K562 treated with DMSO at 1 percent for 24 hours (cell line): Measurements from ENCODE around the gene LCN10. TPM values are rescaled to one million over a fixed set of nuclear protein-coding genes. Genes with fewer than 3 reads are reported as not detected.

Source experiments
- total RNA-seq: library from RNA; unstranded; fragments of 300-600 nt; gene quantifications from 2 replicates; pipeline ENCODE4 v1.2.3, GENCODE V29; 2022; ENCODE audit warnings: low read depth; ENCODE audit not compliant: insufficient read depth

The LCN10 gene
- total RNA-seq, result 0.50 TPM in 1 of 2 replicates, not detected in the other

DNA sequence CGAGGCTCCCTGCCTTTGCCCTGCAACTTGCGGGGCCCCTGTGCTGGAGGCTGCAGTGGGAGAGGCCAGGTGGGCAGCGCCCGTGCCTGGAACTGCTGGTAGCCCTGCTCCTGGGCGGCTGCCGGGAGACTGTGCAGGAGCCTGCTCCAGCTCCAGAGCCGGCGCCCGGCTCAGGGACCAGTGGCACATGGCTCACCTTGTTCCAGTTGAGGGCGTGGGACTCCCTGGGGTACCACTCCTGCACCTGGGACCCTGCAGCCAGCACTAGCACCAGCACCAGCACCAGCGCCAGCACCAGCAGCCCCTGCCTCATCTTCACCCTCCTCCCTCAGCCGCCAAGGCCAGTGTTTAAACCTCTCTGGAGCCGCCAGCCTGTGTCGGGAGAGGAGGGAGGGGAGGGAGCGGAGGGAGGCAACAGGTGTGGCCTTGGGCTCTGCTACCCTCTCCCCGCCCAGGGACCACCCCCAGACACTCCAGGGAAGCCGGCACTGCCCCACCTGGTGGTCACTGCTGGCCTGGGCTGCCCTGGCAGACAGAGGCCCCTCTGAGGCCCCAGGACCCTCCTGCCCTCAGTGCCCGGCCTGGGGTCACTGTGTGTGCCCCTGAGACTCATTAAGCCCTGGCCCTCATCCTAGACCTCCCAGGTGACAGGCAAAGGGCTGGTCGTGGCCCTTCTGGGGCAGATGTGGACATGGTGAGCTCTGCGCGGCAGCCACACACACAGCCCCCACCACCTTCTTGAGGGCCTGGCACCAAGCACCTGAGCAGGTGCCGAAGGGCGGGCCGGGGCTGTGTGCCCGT, at the start of gene LCN10:
Gene LCN10 (minus strand): TSS at position 350 of the 801 bp plus-strand sequence. CDS start 37 bp downstream, at position 313.

DNA sequence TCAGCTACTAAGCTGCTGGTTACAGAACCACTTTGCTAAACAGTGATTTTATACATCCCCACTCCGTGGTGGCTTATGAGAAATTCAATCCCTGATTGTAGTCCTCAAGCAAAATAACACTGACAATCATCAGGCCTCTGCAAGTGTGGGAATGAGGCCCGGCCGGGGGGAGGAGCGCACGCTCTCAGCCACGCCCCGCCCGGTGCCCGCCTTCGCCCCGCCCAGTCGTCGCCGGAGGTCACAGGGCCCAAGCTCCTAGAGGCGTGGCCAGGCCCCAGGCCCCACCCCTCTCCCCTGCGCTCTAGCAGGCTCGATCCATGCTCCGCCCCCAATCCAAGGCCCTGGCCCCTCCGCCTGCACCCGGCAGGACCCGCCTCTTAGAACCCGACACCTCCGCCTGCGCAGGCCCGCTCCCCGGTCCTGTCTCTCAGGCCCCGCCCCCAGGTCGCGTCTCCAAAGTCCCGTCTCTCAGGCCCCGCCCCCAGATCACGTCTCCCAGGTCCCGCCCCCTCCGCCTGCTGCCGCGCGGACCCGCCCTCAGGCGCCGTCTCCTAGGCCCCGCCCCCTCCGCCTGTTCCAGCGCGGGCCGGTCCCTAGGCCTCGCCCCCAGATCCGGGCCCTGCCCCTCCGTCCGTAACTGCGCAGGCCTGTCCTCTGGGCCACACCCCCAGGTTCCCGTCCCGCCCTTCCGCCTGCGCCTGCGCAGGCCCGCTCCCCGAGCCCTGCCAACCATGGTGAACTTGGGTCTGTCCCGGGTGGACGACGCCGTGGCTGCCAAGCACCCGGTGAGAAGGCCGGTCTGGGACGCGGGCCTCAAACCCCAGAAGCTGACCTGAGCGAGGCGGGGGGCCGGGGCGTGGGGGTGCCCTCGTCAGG, 48.1 kb upstream of the LCN10 start, which contains the start of gene TMEM141:
Gene TMEM141 (plus strand): TSS at position 705 of the 876 bp plus-strand sequence. CDS start 27 bp downstream, at position 732.

GRCh38 chr9:136764301-136764891, 21.7 kb upstream of the LCN10 start, which contains the start of gene LCN15:
LCN15 (minus strand) TSS chr9:136764518; CDS start chr9:136764488, 30 bp downstream.

GRCh38 chr9:136748201-136748600, 5.5 kb upstream of the LCN10 start, which contains the start of gene LCN6:
LCN6 (minus strand) TSS chr9:136748525; CDS start chr9:136748483, 42 bp downstream.

DNA sequence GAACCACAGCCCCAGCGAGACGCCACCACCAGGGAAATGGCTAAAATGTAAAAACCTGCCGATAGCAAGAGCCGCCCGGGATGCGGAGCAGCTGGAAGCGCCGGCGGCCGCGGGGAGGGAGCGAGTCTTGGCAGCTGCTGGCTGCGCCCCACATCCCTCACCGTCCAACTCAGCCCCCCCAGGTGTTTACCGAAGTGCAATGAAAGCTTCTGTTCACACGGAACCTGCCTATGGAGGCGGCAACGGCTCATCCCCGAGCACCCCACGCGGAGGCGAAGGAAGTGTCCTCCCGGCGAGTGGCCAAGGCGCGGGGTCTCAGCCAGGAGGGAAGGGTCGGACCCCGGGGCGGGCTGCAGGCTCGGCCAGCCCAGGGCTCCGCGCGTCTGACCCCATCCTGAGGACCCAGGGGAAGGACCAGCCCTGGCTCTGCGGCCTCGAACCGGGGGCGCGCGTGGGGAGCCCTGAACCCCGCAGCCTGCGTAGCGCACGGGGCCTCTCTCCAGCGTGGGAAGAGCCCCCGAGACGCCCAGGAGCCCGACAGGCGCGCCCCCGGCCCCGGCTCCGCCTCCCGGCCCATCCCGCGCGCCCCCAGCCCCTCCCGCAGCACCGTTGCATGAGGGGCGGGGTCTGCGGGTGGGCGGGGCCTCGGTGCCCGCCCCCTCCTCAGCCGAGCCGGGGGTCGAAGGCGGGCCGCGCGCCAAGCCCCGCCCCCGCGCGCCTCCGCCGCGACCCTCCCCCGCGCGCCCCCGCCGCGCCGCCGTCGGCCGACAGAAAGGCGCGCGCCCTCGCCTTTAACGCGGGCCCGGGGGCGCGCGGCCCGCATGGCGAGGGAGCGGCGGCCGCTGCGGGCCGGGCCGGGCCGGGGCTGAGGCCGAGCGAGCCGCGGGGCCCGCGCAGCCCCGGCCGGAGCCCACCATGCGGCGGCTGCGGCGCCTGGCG, 30.7 kb downstream of the LCN10 start, which contains the start of gene DIPK1B:
Gene DIPK1B (plus strand): TSS at position 822 of the 939 bp plus-strand sequence. CDS start 94 bp downstream, at position 916.

Other genes with a start within 250 kb of the LCN10 start
- 21.4 and 22.9 TPM in 2 replicates for gene NOTCH1, start 196.9 kb downstream of the LCN10 start, total RNA-seq
- 127 and 159 TPM in 2 replicates for gene EGFL7, start 80.0 kb downstream of the LCN10 start, total RNA-seq
- 78.2 and 86.1 TPM in 2 replicates for gene AGPAT2, start 55.5 kb downstream of the LCN10 start, total RNA-seq
- gene DIPK1B, start 30.4 kb downstream of the LCN10 start, total RNA-seq, result 17.6 and 20.5 TPM in 2 replicates
- gene LCN6, start 5.6 kb upstream of the LCN10 start, total RNA-seq, result not detected in 2 replicates
- gene LCN8, start 15.3 kb upstream of the LCN10 start, total RNA-seq, result not detected in 2 replicates
- not detected in 2 replicates for gene LCN15, start 21.6 kb upstream of the LCN10 start, total RNA-seq
- 80.0 and 85.0 TPM in 2 replicates for gene TMEM141, start 48.4 kb upstream of the LCN10 start, total RNA-seq
- gene CCDC183, start 53.4 kb upstream of the LCN10 start, total RNA-seq, result 1.8 and 3.5 TPM in 2 replicates
- gene RABL6, start 65.0 kb upstream of the LCN10 start, total RNA-seq, result 160 and 181 TPM in 2 replicates
- gene AJM1, start 99.5 kb upstream of the LCN10 start, total RNA-seq, result 12.3 and 15.9 TPM in 2 replicates
- gene PHPT1, start 106.5 kb upstream of the LCN10 start, total RNA-seq, result 163 and 193 TPM in 2 replicates
- 1.9 and 3.1 TPM in 2 replicates for gene MAMDC4, start 109.4 kb upstream of the LCN10 start, total RNA-seq
- 668 and 686 TPM in 2 replicates for gene EDF1, start 123.4 kb upstream of the LCN10 start, total RNA-seq
- 32.9 and 35.8 TPM in 2 replicates for gene TRAF2, start 143.6 kb upstream of the LCN10 start, total RNA-seq
- 150 and 189 TPM in 2 replicates for gene FBXW5, start 201.8 kb upstream of the LCN10 start, total RNA-seq
- gene C8G, start 202.3 kb upstream of the LCN10 start, total RNA-seq, result 1.1 TPM in 1 of 2 replicates, not detected in the other
- gene LCN12, start 209.3 kb upstream of the LCN10 start, total RNA-seq, result not detected in 2 replicates
- gene PTGDS, start 234.6 kb upstream of the LCN10 start, total RNA-seq, result 5.6 and 7.3 TPM in 2 replicates
- not detected in 2 replicates for gene LCNL1, start 240.1 kb upstream of the LCN10 start, total RNA-seq
- 82.2 and 86.6 TPM in 2 replicates for gene PAXX, start 249.5 kb upstream of the LCN10 start, total RNA-seq